GM18907 (cell line): ENCODE results near the gene HSD17B13.
"Not testable (repeated sequence)": the region's sequence is repeated elsewhere in the genome, so short reads cannot be mapped to it uniquely, and the experiment has no call there.

Experiments
- ATAC-seq: cut with Tn5 transposase; IDR thresholded peaks from one replicate; pipeline ENCODE4 v1.9.1; 2021; ENCODE audit warnings: mild to moderate bottlenecking, moderate library complexity; ENCODE audit not compliant: unreplicated experiment

Gene HSD17B13

DNA sequence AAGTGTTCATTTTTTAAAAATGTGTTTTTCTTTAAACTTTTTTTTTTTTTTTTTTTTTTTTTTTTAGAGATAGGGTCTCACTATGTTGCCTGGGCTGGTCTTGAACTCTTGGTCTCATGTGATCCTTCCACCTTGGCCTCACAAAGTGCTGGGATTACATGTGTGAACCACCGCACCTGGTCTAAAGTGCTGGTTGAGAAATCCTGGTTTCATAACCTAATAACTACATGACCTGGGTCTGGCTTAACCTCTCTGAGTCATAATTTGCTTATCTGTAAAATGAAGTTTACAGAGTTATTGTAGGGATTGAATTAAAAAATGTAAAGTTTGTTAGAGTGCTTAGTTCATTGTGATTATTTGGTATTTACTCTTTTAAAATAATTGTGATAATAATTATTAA, 5.2 kb downstream of the HSD17B13 start:
- ATAC-seq = no peak

DNA sequence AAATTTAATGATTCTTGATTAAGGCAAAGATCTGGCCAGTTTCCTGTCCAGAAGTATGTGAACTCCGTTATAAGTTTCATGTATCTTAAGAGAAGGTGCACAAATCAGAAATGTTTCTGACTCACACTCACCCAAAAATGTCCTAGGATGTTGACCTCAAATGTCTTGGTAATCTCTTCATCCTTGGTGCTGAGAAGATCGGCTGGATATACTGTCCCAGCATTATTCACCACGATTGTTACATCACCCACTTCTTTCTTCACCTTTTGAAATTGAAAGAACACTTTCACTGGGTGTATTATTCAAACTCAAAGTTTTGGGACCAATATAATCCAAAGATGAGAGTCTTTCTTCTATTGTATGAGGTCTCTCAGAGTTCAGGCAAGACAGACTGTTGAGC, 5.7 kb downstream of the HSD17B13 start:
- no peak for ATAC-seq

GRCh38 chr4:87315000-87315399, 7.7 kb downstream of the HSD17B13 start:
- not testable (repeated sequence) for ATAC-seq

DNA sequence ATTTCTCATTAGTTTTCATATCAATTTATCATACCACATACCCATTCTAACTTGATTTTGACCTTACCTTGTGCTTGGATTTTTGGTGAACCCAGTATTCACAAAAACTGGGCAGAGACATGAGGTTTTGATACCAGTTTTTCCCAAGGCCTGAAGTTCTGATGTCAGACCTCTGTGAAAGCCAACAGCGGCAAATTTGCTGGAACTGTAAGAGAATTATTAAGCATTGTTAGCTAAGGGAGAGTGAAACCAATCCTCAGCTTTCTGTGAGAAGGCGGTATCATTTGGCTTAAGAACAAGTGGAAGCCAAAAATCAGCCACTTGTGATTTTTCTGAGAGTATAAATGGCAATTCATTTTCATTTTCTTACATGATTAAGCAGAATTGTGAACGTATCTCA, 8.9 kb downstream of the HSD17B13 start:
- no peak for ATAC-seq

- no peak for ATAC-seq
Observed at GRCh38 chr4:87311684-87312083, 11.0 kb downstream of the HSD17B13 start.

GRCh38 chr4:87310691-87311335, 11.9 kb downstream of the HSD17B13 start:
- ATAC-seq = no peak

DNA sequence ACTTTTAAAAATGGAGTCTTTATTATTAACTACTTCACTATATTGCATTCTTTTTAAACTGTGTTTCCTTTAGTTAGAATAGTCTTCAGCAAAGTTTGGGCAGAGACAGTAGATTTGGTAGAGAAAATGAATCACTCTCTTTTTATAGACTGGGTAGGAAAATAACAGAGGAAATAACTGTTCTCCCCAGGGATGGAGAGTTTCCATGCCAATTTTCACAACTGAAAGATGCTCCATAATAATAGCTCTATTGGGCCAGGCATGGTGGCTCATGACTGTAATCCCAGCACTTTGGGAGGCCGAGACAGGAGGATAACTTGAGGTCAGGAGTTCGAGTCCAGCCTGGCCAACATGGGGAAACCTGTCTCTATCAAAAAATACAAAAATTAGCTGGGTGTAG, 13.1 kb downstream of the HSD17B13 start:
- ATAC-seq = no peak

GRCh38 chr4:87306056-87306455, 16.6 kb downstream of the HSD17B13 start:
- no peak for ATAC-seq

DNA sequence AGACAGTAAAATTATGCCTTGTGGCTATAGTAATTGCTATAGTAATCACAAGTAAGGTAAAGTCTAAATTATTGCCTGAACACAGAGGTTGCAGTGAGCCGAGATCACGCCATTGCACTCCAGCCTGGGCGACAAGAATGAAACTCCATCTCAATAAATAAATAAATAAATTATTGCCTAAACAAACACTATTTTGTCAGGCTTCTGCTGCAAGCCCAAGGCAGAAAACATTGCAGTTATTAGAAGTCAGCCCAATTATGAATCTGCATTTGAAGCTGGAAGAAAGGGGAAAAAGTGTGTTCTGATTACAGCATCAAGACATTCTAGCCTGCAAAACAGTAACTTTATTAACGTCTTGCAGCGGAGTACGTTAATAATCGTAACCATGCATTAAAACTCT, 17.1 kb downstream of the HSD17B13 start:
- ATAC-seq = no peak

DNA sequence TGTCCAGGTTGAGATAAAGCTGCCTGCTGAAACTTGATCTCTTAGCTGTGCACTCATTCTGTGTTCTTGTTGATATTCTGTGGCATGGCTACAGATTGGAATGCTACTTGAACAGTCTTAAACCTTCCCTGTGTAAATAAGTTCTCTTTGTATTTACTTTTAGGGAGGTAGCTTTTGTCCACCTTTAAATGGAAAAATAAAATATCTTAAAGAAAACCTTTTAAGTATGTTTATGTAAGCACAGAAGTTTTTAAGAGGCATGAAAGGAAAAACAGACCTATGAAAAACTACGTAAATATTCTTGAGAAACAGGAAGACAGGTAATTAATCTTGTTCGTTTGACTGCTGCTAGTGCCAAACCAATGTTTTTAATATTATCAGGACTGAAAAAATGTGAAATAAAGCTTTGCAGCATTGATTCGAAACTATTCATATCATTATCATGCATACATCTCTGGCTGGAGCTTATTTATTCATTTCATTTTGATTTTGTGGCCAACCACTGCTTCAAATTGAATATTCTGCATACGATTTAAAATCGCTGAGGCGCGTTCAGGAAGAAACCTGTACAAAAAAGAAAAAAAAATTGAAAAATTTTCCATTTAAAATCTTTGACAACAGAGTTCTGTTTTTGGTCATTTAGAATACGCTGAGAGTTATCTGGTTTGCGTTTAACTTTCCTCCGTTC, 17.8 kb downstream of the HSD17B13 start:
- ATAC-seq = no peak

- ATAC-seq = no peak
Observed at GRCh38 chr4:87299898-87300297, 22.8 kb downstream of the HSD17B13 start.

DNA sequence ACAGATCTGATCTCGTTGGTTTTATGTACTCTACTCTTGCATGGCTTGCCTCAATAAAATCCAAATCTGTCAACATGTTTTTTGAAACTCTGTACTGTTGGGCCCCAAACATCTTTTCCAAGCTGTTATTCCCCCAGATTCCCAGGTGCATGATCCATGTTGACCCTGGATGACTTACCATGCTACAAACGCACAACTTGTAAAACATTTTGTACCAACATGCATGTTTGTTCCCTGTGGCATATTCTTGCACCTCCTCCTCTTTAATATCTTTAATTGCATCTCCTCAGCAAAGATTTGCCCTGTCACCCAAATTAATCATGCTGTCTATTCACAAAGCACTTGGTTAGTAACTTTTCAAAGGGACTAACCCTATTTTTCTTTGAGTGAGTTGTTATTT, 24.3 kb downstream of the HSD17B13 start:
- no peak for ATAC-seq

DNA sequence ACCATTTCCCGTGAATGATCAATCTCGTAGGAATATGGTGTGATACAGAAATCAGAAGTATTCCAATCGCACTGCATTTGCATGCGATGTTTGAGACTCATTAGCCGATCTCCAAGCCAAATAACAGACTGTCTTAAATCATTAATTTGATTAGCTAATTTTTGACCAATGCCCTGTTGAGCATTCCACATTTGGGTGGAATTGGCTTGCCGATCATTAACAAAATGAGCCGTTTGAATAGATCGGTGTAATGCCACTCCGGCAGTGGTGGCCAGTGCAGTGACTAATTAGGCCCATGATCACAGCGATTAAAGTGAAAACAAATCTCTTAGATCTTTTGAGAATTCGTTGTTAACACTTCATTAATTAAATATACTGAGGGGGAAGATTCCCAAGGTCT, 27.8 kb downstream of the HSD17B13 start:
- not testable (repeated sequence) for ATAC-seq

DNA sequence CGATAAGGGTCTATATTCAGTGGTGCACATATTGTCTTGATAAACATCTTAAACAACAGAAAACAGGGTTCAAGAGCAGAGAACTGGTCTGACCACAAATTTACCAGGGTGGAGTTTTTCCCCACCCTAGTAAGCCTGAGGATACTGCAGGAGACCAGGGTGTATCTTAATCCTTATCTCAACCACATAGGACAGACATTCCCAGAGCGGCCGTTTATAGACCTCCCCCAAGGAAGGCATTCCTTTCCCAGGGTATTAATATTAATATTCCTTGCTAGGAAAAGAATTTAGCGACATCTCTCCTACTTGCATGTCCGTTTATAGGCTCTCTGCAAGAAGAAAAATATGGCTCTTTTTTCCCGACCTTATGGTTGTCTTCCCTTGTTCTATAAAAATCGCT, 28.8 kb downstream of the HSD17B13 start:
- not testable (repeated sequence) for ATAC-seq

- ATAC-seq = no peak
Observed at GRCh38 chr4:87286970-87287369, 35.7 kb downstream of the HSD17B13 start.

DNA sequence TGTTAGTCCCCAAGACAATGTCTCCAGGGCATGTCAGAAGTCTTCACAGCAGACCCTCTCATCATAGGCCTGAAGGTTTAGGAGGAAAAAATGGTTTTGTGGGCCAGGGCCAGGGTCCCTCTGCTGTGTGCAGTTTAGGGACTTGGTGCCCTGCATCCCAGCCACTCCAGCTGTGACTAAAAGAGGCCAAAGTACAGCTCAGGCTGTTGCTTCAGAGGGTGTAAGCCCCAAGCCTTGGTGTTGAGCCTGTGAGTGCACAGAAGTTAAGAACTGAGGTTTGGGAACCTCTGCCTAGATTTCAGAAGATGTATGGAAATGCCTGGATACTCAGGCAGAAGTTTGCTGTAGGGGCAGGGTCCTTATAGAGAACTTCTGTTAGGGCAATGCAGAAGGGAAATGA, 38.4 kb downstream of the HSD17B13 start:
- not testable (repeated sequence) for ATAC-seq

DNA sequence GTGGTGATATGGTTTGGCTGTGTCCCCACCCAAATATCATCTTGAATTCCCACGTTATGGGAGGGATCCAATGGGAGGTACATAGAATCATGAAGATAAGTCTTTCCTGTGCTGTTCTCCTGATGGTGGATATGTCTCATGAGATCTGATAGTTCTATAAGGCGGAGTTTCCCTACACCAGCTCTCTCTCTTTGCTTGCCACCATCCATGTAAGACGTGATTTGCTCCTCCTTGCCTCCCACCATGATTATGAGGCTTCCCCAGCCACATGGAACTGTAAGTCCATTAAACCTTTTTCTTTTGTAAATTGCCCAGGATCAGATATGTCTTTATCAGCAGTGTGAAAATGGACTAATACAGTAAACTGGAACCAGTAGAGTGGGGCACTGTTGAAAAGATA, 39.5 kb downstream of the HSD17B13 start:
- no peak for ATAC-seq

DNA sequence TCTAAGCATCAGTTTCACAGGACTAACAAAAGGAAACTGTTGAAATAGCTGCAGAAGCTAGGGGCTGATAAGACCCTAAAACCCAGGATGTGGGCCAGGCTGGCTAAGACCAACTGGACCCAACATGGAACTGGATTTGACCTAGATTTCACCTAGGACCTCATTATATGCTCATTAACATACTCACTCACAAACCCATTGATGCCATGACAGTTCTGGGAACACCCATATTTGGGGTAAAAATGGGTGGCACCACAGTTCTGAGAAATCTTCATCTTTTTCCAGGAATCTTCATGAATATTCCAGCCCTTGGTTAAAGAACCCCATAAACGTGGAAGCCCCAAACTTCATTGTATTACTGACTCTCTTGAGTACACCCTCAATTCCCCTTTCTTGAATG, 41.1 kb downstream of the HSD17B13 start:
- no peak for ATAC-seq

DNA sequence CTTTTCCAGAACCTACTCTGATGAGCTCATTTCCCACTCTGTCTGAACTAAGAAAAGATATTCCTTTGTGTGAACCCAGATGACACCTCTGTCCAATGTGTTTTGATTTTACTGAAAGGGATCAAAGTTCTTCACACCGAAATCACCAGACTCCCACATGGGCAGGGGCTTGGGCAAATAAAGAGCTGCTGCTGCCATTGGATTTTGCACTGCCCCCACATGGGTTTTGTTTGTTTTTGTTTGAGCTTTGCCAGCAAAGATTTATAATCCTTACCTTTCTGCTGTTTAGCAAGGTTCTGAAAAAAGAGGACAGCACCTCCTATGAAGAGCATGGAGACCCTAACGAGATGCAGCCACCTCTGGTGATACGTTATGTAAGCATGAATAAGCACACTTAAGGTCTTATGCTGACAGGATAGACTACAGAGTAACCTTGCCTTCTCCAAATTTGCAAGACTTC, 44.3 kb downstream of the HSD17B13 start:
- no peak for ATAC-seq

GRCh38 chr4:87275311-87275710, 47.4 kb downstream of the HSD17B13 start:
- no peak for ATAC-seq

- ATAC-seq = no peak
Observed at GRCh38 chr4:87274803-87275202, 47.9 kb downstream of the HSD17B13 start.

GRCh38 chr4:87274327-87274726, 48.4 kb downstream of the HSD17B13 start:
- ATAC-seq = no peak

- ATAC-seq = no peak
Observed at GRCh38 chr4:87270825-87271224, 51.9 kb downstream of the HSD17B13 start.
